Left lung (tissue), 10 donors: ENCODE data around the gene SSR3. TPM values are rescaled to one million over a fixed set of nuclear protein-coding genes. Genes with fewer than 3 reads are reported as not detected.

Experiments used
- ATAC-seq: fragments of 200-7000 bp; cut with Tn5 transposase; one replicate; pipeline ENCODE4 v1.9.1; 2020; ENCODE audit warnings: moderate library complexity
- DNase-seq, 4 donors: peaks; one replicate each; pipeline ENCODE4 v3.0.0-alpha.2; 2013 to 2020
- H3K27ac ChIP-seq, 2 donors: fragments of 200-600 bp; sonication (generic) in 1 of 2; one replicate each; pipeline versions ENCODE4 v1.5.0 to v1.8.0; 2020 to 2021
- H3K27me3 ChIP-seq, 2 donors: fragments of 200-600 bp; sonication (generic) in 1 of 2; one replicate each; pipeline versions ENCODE4 v1.5.0 to v1.8.0; 2020 to 2021
- H3K36me3 ChIP-seq, 2 donors: fragments of 200-600 bp; sonication (generic) in 1 of 2; one replicate each; pipeline versions ENCODE4 v1.5.0 to v1.8.0; 2020 to 2021
- H3K4me1 ChIP-seq, 2 donors: fragments of 200-600 bp; one replicate each; pipeline ENCODE4 v1.8.0; 2021
- H3K4me3 ChIP-seq, 2 donors: fragments of 200-600 bp; sonication (generic) in 1 of 2; one replicate each; pipeline versions ENCODE4 v1.5.0 to v1.8.0; 2020 to 2021; ENCODE audit warnings: mild to moderate bottlenecking in 1 of 2
- H3K9me3 ChIP-seq, 2 donors: fragments of 200-600 bp; sonication (generic) in 1 of 2; one replicate each; pipeline versions ENCODE4 v1.5.0 to v1.8.0; 2020 to 2021
- CTCF ChIP-seq, 2 donors: fragments of 200-600 bp; sonication (generic) in 1 of 2; IDR thresholded peaks; one replicate each; pipeline versions ENCODE4 v1.5.0 to v1.8.0; 2021; ENCODE audit warnings: antibody characterized with exemption in 2 of 2
- intact Hi-C, 2 donors: fragments of 100-400 bp; cut with DNase I; formaldehyde crosslinking; loops; one replicate each; pipeline versions ENCODE4 v1.11.2 to v1.14.2; 2022
- polyA plus RNA-seq, 6 donors: library from polyadenylated mRNA; unstranded; fragments of 120-200 nt; gene quantifications; one replicate each; pipeline ENCODE4 v1.2.1, GENCODE V29; 2013; ENCODE audit not compliant: insufficient read length in 6 of 6
- total RNA-seq, 2 donors: library from RNA; stranded (reverse); fragmentation: NEBNext Ultra II Directional; extraction: Animal tissue kit (Norgen Biotek cat#: 25700); gene quantifications; one replicate each; pipeline ENCODE4 v1.2.1, GENCODE V29; 2021
- donor health status: DM: no; HTN: yes; CAD: no.
- donor health status: DM: no; HTN: no; CAD: no.

The SSR3 gene
- total and polyA plus RNA-seq, 8 donors, result 94.3 to 336 (median 125) TPM

GRCh38 chr3:156522673-156523072 lies 32.2 kb downstream of the SSR3 start:
- no peaks in the 10 kb centered on the region for H3K27me3 ChIP-seq
- DNase-seq (no peak), ATAC-seq (no peak)
- H3K36me3 ChIP-seq, result no peaks in the 10 kb centered on the region
- H3K4me1 ChIP-seq, result no peaks in the 10 kb centered on the region
- no peaks in the 10 kb centered on the region for H3K9me3 ChIP-seq
- TF ChIP-seq CTCF (IDR thresholded peaks at IDR 0.05), result no peak
- intact Hi-C loops, result no loop called here
- no peak overlapping the region for H3K4me3 ChIP-seq
- no peak overlapping the region for H3K27ac ChIP-seq

- no peak for TF ChIP-seq CTCF (IDR thresholded peaks at IDR 0.05)
- ATAC-seq (no peak), DNase-seq (no peak)
- Histone ChIP-seq H3K4me3 (no peak overlapping the region), H3K4me1 (no peaks in the 10 kb centered on the region), H3K27ac (no peak overlapping the region), H3K36me3 (no peaks in the 10 kb centered on the region), H3K9me3 (no peaks in the 10 kb centered on the region), H3K27me3 (no peaks in the 10 kb centered on the region)
- intact Hi-C loops, result no loop called here
Observed at GRCh38 chr3:156519758-156520162, 35.2 kb downstream of the SSR3 start.

GRCh38 chr3:156518726-156519125 lies 36.2 kb downstream of the SSR3 start:
- no peak for DNase-seq
- H3K4me1 ChIP-seq, result no peaks in the 10 kb centered on the region
- no peaks in the 10 kb centered on the region for H3K9me3 ChIP-seq
- intact Hi-C loops, result no loop called here
- H3K27ac ChIP-seq, result no peak overlapping the region
- H3K27me3 ChIP-seq, result no peaks in the 10 kb centered on the region
- no peaks in the 10 kb centered on the region for H3K36me3 ChIP-seq
- no peak overlapping the region for H3K4me3 ChIP-seq
- TF ChIP-seq CTCF (IDR thresholded peaks at IDR 0.05), result no peak
- ATAC-seq, result no peak

GRCh38 chr3:156516961-156517360 lies 38.0 kb downstream of the SSR3 start:
- H3K9me3 ChIP-seq, result no peaks in the 10 kb centered on the region
- ATAC-seq (peak; percentile 34), DNase-seq (no peak)
- no peak overlapping the region for H3K4me3 ChIP-seq
- intact Hi-C loops, result no loop called here
- no peaks in the 10 kb centered on the region for H3K36me3 ChIP-seq
- no peaks in the 10 kb centered on the region for H3K27me3 ChIP-seq
- TF ChIP-seq CTCF (IDR thresholded peaks at IDR 0.05), result no peak
- no peak overlapping the region for H3K27ac ChIP-seq
- no peaks in the 10 kb centered on the region for H3K4me1 ChIP-seq

GRCh38 chr3:156516284-156516683 lies 38.6 kb downstream of the SSR3 start:
- TF ChIP-seq CTCF (IDR thresholded peaks at IDR 0.05), result no peak
- H3K9me3 ChIP-seq, result no peaks in the 10 kb centered on the region
- intact Hi-C loops, result no loop called here
- H3K4me1 ChIP-seq, result no peaks in the 10 kb centered on the region
- no peaks in the 10 kb centered on the region for H3K36me3 ChIP-seq
- H3K27ac ChIP-seq, result no peak overlapping the region
- no peak overlapping the region for H3K4me3 ChIP-seq
- H3K27me3 ChIP-seq, result no peaks in the 10 kb centered on the region
- no peak for ATAC-seq
- no peak for DNase-seq
